A549 (cell line): ENCODE measurements around the gene NDUFS4.

Experiments used
- CHD2 ChIP-seq: fragments of 150-350 bp; IDR thresholded peaks from 2 replicates; pipeline ENCODE4 v1.6.1; 2014; ENCODE audit warnings: low read length; ENCODE audit not compliant: partially characterized antibody
- CTCF ChIP-seq: fragments of >200 bp; sonication (Bioruptor Twin); formaldehyde crosslinking; IDR thresholded peaks from 3 replicates; pipeline ENCODE4 v1.5.1; 2016
- EHMT2 ChIP-seq: fragments of 200-600 bp; sonication (generic); IDR thresholded peaks from 2 replicates; pipeline ENCODE4 v1.6.1; 2016; ENCODE audit warnings: antibody characterized with exemption, low read depth, mild to moderate bottlenecking, moderate library complexity
- POLR2A ChIP-seq: IDR thresholded peaks from 2 replicates; pipeline ENCODE4 v1.6.1; 2012; ENCODE audit warnings: mild to moderate bottlenecking, low read length
- RFX5 ChIP-seq: fragments of 450-650 bp; IDR thresholded peaks from 2 replicates; pipeline ENCODE4 v1.7.1; 2014; ENCODE audit warnings: antibody characterized with exemption, mild to moderate bottlenecking, moderate library complexity

DNA sequence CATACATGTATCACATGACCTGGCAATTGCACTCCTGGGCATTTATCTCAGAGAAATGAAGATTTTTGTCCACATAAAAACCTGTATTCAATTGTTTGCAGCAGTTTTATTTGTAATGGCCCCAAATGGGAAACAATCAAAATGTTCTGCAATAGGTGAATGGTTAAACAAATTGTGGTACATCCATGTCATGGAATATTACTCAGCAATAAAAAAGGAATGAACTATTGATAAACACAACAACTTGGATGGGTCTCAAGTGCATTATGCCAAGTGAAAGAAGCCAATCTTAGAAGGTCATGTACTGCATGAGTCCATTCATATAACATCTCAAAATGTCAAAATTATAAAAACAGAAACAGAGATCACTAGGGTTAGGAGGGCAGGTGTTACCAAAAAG is 1.5 kb upstream of the NDUFS4 start:
- TF ChIP-seq RFX5, result no peak
- no peak for TF ChIP-seq CTCF
- TF ChIP-seq CHD2, result no peak
- no peak for TF ChIP-seq POLR2A
- TF ChIP-seq EHMT2, result no peak
